ENCODE results near the gene GIGYF2.

GRCh38 chr2:232781765-232782164, 84.6 kb downstream of the GIGYF2 start:
- no peak for TF ChIP-seq ZNF274 (IDR thresholded peaks at IDR 0.05; ENCODE audit: low read depth, low read length)
- TF ChIP-seq YY1 (IDR thresholded peaks at IDR 0.05; ENCODE audit: insufficient read depth, insufficient read length) = no peak
